AG09309 (cell line): Measurements from ENCODE around the gene TTLL11.
A peak's percentile ranks its signal among the peaks of the same experiment; 100 is the strongest.

Experiments used
- DNase-seq: peaks from one replicate; pipeline ENCODE4 v3.0.0-alpha.2; 2010; ENCODE audit warnings: low read depth
- H3K4me3 ChIP-seq: 2 replicates; pipeline ENCODE4 v1.5.1; 2011; ENCODE audit warnings: mild to moderate bottlenecking, low read depth, low read length, moderate library complexity; ENCODE audit not compliant: control insufficient read depth
- CTCF ChIP-seq: IDR thresholded peaks from 2 replicates; pipeline ENCODE4 v1.5.1; 2011; ENCODE audit warnings: mild to moderate bottlenecking, low read depth, low read length, inconsistent platforms; ENCODE audit not compliant: insufficient read depth, control insufficient read depth; ENCODE audit errors: missing control alignments

TTLL11 gene

GRCh38 chr9:122128007-122128968, 35.2 kb upstream of the TTLL11 start:
- no peak overlapping the region for H3K4me3 ChIP-seq
- TF ChIP-seq CTCF, result no peak
- DNase-seq, result no peak

GRCh38 chr9:122127396-122127798, 34.3 kb upstream of the TTLL11 start:
- DNase-seq, result no peak
- no peak for TF ChIP-seq CTCF
- no peak overlapping the region for H3K4me3 ChIP-seq

GRCh38 chr9:122126331-122127261, 33.5 kb upstream of the TTLL11 start:
- DNase-seq, result no peak
- peak; percentile 5 for TF ChIP-seq CTCF
- peak overlapping the region; percentile 45 for H3K4me3 ChIP-seq

GRCh38 chr9:122125509-122126330, 32.6 kb upstream of the TTLL11 start:
- DNase-seq, result no peak
- no peak for TF ChIP-seq CTCF
- H3K4me3 ChIP-seq, result no peak overlapping the region

GRCh38 chr9:122125158-122125508, 32.0 kb upstream of the TTLL11 start:
- no peak overlapping the region for H3K4me3 ChIP-seq
- DNase-seq, result peak; percentile 20
- peak; percentile 98 for TF ChIP-seq CTCF

- no peak overlapping the region for H3K4me3 ChIP-seq
- no peak for DNase-seq
- no peak for TF ChIP-seq CTCF
Measured at GRCh38 chr9:122124528-122124927, 31.4 kb upstream of the TTLL11 start.
